Right lobe of liver (tissue), 6 donors: ENCODE results near the gene LYPD6. TPM values are rescaled to one million over a fixed set of nuclear protein-coding genes. Genes with fewer than 3 reads are reported as not detected.

Source experiments
- ATAC-seq, 4 donors: fragments of 200-7000 bp; cut with Tn5 transposase; one replicate each; pipeline ENCODE4 v1.9.1; 2020; ENCODE audit warnings: mild to moderate bottlenecking in 4 of 4, moderate library complexity in 4 of 4
- DNase-seq, 3 donors: peaks; one replicate each; pipeline ENCODE4 v3.0.0-alpha.2; 2020
- H3K27ac ChIP-seq, 3 donors: fragments of 200-600 bp; one replicate each; pipeline ENCODE4 v1.8.0; 2022
- H3K27me3 ChIP-seq, 2 donors: fragments of 200-600 bp; one replicate each; pipeline ENCODE4 v1.8.0; 2022
- H3K36me3 ChIP-seq, 4 donors: fragments of 200-600 bp; sonication (generic) in 1 of 4; one replicate each; pipeline versions ENCODE4 v1.5.1 to v1.8.0; 2017 to 2022; ENCODE audit warnings: control low read depth in 1 of 4
- H3K4me1 ChIP-seq, 4 donors: fragments of 200-600 bp; sonication (generic) in 1 of 4; one replicate each; pipeline versions ENCODE4 v1.5.1 to v1.8.0; 2017 to 2022; ENCODE audit warnings: control low read depth in 1 of 4
- H3K4me3 ChIP-seq, 3 donors: fragments of 200-600 bp; one replicate each; pipeline ENCODE4 v1.8.0; 2022
- H3K9me3 ChIP-seq, 4 donors: fragments of 200-600 bp; sonication (generic) in 1 of 4; one replicate each; pipeline versions ENCODE4 v1.5.1 to v1.8.0; 2017 to 2022; ENCODE audit warnings: control low read depth in 1 of 4
- CTCF ChIP-seq, 4 donors: fragments of 200-600 bp in 3 of 4; fragments of 450-650 bp in 1 of 4; IDR thresholded peaks; one replicate each; pipeline versions ENCODE4 v1.5.1 to v1.8.0; 2016 to 2022; ENCODE audit warnings: antibody characterized with exemption in 4 of 4, mild to moderate bottlenecking in 2 of 4
- POLR2A ChIP-seq: fragments of 450-650 bp; IDR thresholded peaks from one replicate; pipeline ENCODE4 v1.6.1; 2017; ENCODE audit warnings: antibody characterized with exemption, mild to moderate bottlenecking
- WGBS: methylation state at CpG from one replicate; pipeline ENCODE4 v1.1.6; 2018; ENCODE audit warnings: low coverage, low lambda C conversion rate; ENCODE audit not compliant: insufficient coverage; ENCODE audit errors: missing lambda C conversion rate; 5-methylcytosine and 5-hydroxymethylcytosine counted together
- intact Hi-C, 2 donors: fragments of 100-400 bp; cut with DNase I; formaldehyde crosslinking; loops; one replicate each; pipeline versions ENCODE4 v1.11.2 to v1.14.1; 2022
- total RNA-seq, 6 experiments: library from RNA; depleted of rRNA in 2 of 6; stranded (reverse); fragments of >200 nt in 2 of 6; fragmentation: NEBNext Ultra II Directional in 3 of 6; extraction: Animal tissue kit (Norgen Biotek cat#: 25700) in 3 of 6; gene quantifications; one replicate each; pipeline versions ENCODE4 v1.1.0 to v1.2.4, GENCODE V29; 2016 to 2023
- donor health status: DM: no; HTN: yes; CAD: no.
- donor health status: DM: no; HTN: no; CAD: no.
- donor health status: DM: no; HTN: no; CAD: no.
- donor health status: DM: no; HTN: yes; CAD: no.
- donor health status: DM: no; HTN: yes; CAD: no.

LYPD6 gene
- total RNA-seq, 6 experiments from 2014 or later: 0.04 to 0.26 (median 0.12) TPM; not detected in 2

- Histone ChIP-seq H3K4me3 (no peak overlapping the region), H3K9me3 (no peaks in the 10 kb centered on the region), H3K27ac (no peak overlapping the region), H3K36me3 (no peaks in the 10 kb centered on the region), H3K4me1 (peaks cover 0 to 16% (median 8%) of the 10 kb centered on the region in 4 donors), H3K27me3 (no peaks in the 10 kb centered on the region)
- TF ChIP-seq CTCF (IDR thresholded peaks at IDR 0.05) (no peak), POLR2A (no peak)
- ATAC-seq: no peak
- 45% methylated on average over 1 of the region's 2 CpGs for WGBS
- no peak for DNase-seq
- intact Hi-C loops: no loop called here
Measured at GRCh38 chr2:149422337-149422990, 92.1 kb downstream of the LYPD6 start.

GRCh38 chr2:149422991-149423338 lies 92.6 kb downstream of the LYPD6 start:
- H3K36me3 ChIP-seq: no peaks in the 10 kb centered on the region
- no peak overlapping the region for H3K27ac ChIP-seq
- no peaks in the 10 kb centered on the region for H3K27me3 ChIP-seq
- H3K4me3 ChIP-seq: no peak overlapping the region
- TF ChIP-seq CTCF (IDR thresholded peaks at IDR 0.05) (no peak), POLR2A (no peak)
- H3K4me1 ChIP-seq: peaks cover 0 to 16% (median 8%) of the 10 kb centered on the region in 4 donors
- DNase-seq (no peak), ATAC-seq (no peak)
- no peaks in the 10 kb centered on the region for H3K9me3 ChIP-seq
- intact Hi-C loops: no loop called here

GRCh38 chr2:149423630-149424029 lies 93.2 kb downstream of the LYPD6 start:
- H3K4me1 ChIP-seq: peaks cover 0 to 16% (median 8%) of the 10 kb centered on the region in 4 donors
- no peaks in the 10 kb centered on the region for H3K27me3 ChIP-seq
- no peak for TF ChIP-seq POLR2A
- no peak for TF ChIP-seq CTCF (IDR thresholded peaks at IDR 0.05)
- intact Hi-C loops: no loop called here
- no peaks in the 10 kb centered on the region for H3K9me3 ChIP-seq
- H3K27ac ChIP-seq: no peak overlapping the region
- ATAC-seq (no peak), DNase-seq (no peak)
- no peaks in the 10 kb centered on the region for H3K36me3 ChIP-seq
- no peak overlapping the region for H3K4me3 ChIP-seq
- WGBS: 73% methylated on average over 4 of the region's 4 CpGs

- Histone ChIP-seq H3K36me3 (no peaks in the 10 kb centered on the region), H3K4me1 (no peaks in the 10 kb centered on the region), H3K27me3 (no peaks in the 10 kb centered on the region), H3K27ac (no peak overlapping the region), H3K4me3 (no peak overlapping the region), H3K9me3 (no peaks in the 10 kb centered on the region)
- WGBS: 96% methylated on average over 3 of the region's 3 CpGs
- TF ChIP-seq CTCF (IDR thresholded peaks at IDR 0.05) (no peak), POLR2A (no peak)
- DNase-seq (no peak), ATAC-seq (no peak)
- intact Hi-C loops: no loop called here
Measured at GRCh38 chr2:149427387-149427786, 97.0 kb downstream of the LYPD6 start.

- H3K4me3 ChIP-seq: no peak overlapping the region
- no peaks in the 10 kb centered on the region for H3K4me1 ChIP-seq
- ATAC-seq: no peak
- no peak overlapping the region for H3K27ac ChIP-seq
- intact Hi-C loops: no loop called here
- H3K36me3 ChIP-seq: no peaks in the 10 kb centered on the region
- H3K9me3 ChIP-seq: no peaks in the 10 kb centered on the region
- H3K27me3 ChIP-seq: no peaks in the 10 kb centered on the region
- WGBS: 95% methylated on average over 2 of the region's 2 CpGs
- no peak for DNase-seq
- no peak for TF ChIP-seq POLR2A
- no peak for TF ChIP-seq CTCF (IDR thresholded peaks at IDR 0.05)
Measured at GRCh38 chr2:149428783-149429182, 98.4 kb downstream of the LYPD6 start.
